Superior temporal gyrus (tissue), 1 donor: ENCODE results near the gene TCL1A.

Experiments used
- DNase-seq: peaks from one replicate; pipeline ENCODE4 v3.0.0-alpha.2; 2016; ENCODE audit errors: extremely low spot score

TCL1A gene

DNA sequence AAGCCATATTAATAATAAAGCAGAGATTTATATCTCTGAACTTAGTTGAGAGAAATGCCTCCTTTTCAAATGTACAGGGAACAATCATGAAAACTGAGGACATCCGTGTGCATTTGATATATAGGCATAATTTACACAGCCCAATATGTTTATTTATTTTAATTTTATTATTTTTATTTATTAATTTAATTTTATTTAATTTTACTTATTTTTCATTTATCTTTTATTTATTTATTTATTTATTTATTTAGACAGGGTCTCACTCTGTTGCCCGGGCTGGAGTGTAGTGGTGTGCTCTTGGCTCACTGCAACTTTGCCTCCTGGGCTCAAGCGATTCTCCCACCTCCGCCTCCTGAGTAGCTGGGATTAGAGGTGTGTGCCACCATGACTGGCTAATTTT lies 8.4 kb downstream of the TCL1A start:
- no peak for DNase-seq

GRCh38 chr14:95703805-95704204 lies 10.1 kb downstream of the TCL1A start:
- DNase-seq = no peak

GRCh38 chr14:95703341-95703740 lies 10.6 kb downstream of the TCL1A start:
- DNase-seq = no peak

DNA sequence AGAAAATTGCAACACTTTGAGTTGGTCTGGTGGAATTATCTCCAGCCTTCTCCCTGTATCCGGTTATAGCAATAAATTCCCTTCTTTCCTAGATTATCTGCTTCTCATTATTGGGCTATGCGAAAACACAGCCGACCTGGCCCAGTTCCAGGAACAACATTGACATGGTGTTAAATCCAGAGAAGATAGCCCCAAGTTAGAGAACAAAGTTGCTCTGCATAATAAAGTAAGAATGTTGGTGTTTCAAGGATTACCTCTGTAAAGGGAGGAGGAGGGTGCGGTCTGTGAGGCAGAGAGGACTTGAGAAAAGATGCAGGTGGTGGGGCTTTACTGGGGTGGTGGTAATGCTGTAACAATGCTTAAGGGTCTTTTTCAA lies 12.1 kb downstream of the TCL1A start:
- no peak for DNase-seq

DNA sequence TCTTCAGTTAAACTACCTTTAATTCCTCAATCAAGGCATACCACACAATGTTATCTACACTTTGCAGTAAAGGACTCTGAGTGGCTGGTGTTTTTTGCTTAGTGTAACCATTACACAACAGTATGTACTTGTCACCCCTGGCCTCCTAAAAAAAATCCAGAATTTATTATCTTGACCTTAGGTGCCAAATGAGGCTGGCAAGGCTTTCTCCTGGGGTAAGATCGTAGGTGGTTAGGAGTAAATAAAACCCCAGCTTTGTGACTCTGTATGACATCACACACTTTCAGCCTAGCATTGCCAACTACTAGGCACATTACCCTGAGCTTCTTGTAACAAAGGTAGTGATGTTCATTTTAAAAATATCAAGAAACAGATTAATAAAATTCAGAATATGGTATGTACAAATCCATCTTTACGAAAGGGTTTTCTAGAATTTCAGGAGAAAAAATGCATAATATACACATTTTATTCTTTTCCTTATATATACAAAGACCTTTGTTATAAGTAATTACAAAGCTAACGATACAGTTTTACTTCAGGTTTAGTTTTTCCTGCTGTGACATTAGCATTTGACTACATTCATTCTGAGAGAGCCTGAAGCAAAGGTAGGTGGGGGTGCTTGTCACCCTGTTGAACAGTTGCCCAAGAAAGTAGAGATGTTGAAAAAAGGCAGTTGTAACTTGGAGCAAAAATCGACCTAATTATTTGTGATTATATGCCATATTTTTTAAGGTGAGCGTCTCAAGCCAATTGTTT lies 13.5 kb downstream of the TCL1A start:
- DNase-seq = no peak

DNA sequence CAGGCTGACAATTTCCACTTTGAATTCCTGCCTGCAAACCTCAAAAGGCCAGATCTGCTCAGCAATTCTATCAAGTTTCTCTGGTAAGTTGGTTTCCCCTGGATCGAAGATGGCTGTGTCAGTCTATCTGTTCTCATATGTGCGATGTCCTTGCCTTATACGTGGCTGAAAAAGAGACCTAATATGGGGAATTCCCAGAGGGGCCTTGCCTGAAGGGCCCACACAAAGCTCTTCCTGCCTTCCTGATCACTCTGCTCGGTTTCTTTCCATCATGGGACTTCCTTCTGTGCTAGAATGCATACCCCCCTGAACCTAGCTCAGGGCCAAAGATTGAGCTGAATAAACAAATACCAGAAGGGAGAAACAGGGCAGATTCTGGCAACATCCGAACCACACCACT lies 14.5 kb downstream of the TCL1A start:
- no peak for DNase-seq

GRCh38 chr14:95698287-95698686 lies 15.6 kb downstream of the TCL1A start:
- DNase-seq = no peak

GRCh38 chr14:95697764-95698163 lies 16.2 kb downstream of the TCL1A start:
- no peak for DNase-seq

- no peak for DNase-seq
Measured at GRCh38 chr14:95696741-95697140, 17.2 kb downstream of the TCL1A start.

DNA sequence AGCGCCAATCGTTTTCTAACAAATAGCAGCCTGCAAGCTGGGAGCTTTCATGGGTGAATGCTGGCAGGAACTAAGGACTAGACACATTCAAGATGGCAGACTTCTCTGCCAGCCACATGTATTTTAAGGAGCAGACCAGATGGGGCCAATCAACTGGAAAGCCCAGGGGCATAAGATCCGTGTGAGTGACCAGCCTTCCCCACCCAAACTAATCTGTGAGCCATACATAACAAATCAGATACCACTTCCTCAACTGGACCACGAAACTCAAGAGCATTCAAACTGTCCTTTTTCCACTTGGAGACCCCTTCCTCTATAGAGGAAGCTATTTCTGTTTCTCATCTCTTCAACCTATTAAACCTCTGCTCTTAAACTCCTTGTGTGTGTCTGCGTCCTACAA lies 18.0 kb downstream of the TCL1A start:
- DNase-seq = no peak

DNA sequence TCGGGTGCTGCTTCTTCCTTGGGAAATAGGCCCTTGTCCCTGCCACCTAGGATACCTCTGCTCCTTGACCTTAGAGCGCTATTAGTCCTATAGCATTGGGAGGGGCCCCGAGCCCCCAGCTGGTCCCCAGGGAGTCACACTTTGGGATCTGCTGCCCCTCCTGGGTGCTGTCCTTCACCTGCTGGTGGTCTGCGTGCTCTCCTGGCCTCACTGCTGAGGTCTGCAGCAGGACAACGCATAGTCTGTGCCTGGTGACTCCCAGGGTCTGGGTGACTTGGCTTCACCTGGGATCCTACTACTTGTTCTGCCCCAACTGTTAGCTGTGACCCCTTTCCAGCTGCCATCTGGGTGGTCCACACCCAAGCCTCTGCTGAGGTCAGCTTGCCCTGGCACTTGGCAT lies 18.9 kb downstream of the TCL1A start:
- DNase-seq = no peak

DNA sequence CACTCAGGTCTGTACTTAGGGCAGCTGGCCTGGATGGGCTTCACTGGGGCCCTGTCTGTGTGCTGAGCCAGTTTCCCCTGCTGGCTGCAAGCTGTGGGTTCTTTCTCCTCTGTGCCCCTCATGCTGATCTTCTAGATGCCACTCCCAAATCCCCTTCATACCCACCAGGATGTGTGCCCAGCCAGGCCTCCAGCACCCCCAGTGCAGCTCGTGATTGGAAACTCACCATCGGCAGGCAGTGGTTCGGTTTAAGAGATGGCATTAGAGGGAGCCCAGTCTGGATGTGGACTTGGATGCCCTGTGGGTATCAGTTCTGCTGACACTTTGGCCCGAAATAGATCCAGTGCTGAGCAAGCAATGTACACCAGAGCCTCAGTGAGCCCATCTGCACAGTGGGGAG lies 21.8 kb downstream of the TCL1A start:
- no peak for DNase-seq

- no peak for DNase-seq
Measured at GRCh38 chr14:95691591-95691990, 22.3 kb downstream of the TCL1A start.

- DNase-seq = no peak
Measured at GRCh38 chr14:95690815-95691214, 23.1 kb downstream of the TCL1A start.

DNA sequence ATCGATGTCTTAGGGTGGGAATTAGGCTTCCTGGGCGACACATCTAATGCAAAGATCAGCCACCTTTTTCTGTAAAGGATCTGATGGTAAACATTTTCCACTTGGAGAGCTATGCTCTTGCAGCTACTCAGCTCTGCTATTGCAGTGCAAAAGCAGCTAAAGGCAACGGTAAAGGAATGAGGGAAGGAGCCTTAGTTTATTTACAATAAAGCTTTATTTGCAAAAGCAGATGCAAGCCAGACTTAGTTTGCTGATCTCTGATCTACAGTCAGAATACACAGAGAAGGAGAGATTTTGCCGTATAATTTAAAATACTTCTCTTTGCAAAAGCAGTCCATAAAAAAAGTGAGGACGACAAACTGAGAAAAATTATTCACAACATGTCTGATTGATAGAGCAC lies 24.5 kb downstream of the TCL1A start:
- DNase-seq = no peak

- DNase-seq = no peak
Measured at GRCh38 chr14:95686935-95687334, 27.0 kb downstream of the TCL1A start.

DNA sequence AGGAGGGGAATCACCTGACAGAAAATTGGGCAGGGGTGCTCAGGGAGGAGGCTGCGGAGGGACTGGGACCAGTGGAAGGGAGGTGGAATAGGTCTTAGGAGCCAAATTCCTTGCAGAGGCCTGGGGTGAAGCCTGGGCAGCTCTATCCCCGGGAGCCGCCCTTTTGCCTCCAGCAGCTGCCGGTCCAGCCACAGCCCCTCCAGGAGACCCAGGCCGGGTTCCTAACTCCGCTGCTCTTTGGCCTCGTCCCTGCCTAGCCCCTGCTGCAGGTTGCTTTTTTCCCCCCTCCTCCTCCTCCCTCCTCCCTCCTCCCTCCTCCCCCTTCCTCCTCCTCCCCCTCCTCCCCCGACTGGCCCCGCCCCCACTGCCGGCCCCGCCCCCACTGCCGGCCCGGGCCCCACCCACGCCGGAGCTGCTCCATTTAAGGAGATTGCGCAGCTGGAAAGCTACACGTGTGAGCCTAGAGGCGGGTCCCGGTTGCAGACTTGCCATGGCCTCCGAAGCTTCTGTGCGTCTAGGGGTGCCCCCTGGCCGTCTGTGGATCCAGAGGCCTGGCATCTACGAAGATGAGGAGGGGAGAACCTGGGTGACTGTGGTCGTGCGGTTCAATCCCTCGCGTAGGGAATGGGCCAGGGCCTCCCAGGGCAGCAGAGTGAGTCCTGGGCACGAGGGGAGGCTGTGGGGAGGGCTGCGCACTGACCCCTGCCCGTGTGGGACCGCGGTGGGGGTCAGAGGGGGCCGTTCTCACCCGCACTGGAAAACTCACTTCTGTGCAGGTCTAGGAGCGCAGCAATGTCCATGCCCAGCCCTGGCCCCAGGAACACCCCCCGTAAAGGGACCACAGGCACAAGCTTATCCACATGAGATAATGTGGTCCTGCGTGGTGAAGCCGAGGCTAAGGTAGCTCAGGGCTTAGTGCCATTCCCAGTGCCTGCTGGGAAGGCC lies 27.7 kb downstream of the TCL1A start, which contains the start of gene TCL1B:
TSS of gene TCL1B (plus strand) at position 449 of the 945 bp plus-strand sequence. CDS start at position 491, 42 bp downstream.
- DNase-seq = no peak

- no peak for DNase-seq
Measured at GRCh38 chr14:95683793-95684192, 30.1 kb downstream of the TCL1A start.

- DNase-seq = no peak
Measured at GRCh38 chr14:95681153-95681552, 32.8 kb downstream of the TCL1A start.

DNA sequence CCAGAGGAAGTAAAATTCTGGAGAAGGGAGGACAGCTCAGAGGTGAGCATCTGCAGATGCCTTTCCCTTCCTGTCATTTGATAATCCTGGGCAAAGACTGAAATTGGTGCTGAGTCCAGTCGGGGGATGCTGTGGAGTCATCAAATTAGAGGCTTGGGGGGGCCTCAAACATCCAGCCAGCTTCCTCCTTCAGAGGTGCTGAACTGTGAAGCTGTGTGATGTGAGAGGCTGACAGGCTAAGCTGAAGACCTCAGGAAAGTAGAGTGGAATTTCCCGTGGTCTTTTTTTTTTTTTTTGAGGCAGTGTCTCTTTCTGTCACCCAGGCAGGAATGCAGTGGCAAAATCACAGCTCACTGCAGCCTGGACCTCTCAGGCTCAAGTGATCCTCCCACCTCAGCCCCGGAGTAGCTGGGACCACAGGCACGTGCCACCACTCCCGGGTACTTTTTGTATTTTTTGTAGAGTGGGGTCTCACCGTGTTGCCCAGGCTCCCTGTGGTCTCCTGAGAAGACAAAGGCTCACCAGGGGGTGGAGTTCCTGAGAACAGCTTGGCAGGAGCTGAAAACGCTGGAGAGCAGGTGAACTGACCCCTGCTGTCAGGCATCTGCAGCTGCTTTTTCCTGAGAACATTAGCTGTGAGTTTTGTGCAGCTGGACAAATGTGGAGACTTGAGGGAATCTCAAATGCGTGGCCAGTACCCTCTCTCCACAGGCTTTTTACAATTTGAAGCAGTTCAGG lies 33.8 kb downstream of the TCL1A start:
- DNase-seq = no peak

DNA sequence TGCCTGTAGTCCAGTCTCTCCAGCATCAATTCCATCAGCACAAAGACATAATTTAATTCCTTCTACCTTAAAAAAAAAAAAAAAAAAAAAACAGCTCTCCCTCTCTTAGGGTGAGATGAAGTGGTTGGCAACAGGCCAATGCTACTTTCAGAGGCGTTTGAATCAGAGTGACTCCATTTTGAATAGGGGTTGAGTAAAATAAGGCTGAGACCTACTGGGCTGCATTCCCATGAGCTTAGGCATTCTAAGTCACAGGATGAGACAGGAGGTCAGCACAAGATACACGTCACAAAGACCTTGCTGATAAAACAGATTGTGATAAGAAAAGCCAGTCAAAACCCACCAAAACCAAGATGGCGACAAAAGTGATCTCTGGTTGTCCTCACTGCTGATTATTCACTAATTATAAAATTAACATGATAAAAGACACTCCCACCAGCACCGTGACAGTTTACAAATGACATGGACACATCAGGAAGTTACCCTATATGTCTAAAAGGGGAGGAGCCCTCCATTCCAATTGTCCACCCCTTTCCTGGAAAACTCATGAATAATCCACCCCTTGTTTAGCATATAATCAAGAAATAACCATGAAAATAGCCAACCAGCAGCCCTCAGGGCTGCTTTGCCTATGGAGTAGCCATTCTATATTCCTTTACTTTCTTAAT lies 34.6 kb downstream of the TCL1A start:
- no peak for DNase-seq
